ENCODE data around the gene TNNI3.

DNA sequence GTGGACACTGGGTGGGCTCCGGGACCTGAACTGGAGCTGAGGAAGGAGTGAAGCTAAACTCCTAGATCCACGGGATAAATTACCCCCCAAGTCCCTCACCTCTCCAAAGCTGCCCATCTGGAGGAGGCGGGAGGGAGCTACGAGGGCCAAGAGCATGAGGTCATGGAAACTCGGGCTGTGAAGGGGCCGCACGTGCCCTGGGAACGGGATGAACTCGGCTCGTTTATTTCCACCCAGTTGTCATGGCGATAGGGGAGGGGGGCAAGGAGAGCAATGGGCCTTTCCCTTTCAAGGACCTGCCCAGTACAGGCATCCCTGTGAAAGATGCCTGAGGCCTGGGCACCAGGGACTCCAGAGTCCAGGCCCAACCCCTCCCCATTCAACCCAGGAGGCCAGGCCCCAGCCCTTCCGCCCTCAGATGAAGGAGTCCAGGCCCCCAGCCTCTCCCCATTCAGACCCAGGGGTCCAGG lies 43.9 kb downstream of the TNNI3 start:
- TF ChIP-seq EZH2 (IDR thresholded peaks at IDR 0.05; ENCODE audit: borderline replicate concordance, low read depth, low read length, severe bottlenecking): no peak
- TF ChIP-seq, protein P1, sequence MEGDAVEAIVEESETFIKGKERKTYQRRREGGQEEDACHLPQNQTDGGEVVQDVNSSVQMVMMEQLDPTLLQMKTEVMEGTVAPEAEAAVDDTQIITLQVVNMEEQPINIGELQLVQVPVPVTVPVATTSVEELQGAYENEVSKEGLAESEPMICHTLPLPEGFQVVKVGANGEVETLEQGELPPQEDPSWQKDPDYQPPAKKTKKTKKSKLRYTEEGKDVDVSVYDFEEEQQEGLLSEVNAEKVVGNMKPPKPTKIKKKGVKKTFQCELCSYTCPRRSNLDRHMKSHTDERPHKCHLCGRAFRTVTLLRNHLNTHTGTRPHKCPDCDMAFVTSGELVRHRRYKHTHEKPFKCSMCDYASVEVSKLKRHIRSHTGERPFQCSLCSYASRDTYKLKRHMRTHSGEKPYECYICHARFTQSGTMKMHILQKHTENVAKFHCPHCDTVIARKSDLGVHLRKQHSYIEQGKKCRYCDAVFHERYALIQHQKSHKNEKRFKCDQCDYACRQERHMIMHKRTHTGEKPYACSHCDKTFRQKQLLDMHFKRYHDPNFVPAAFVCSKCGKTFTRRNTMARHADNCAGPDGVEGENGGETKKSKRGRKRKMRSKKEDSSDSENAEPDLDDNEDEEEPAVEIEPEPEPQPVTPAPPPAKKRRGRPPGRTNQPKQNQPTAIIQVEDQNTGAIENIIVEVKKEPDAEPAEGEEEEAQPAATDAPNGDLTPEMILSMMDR (IDR thresholded peaks at IDR 0.05; ENCODE audit: borderline replicate concordance, extremely low read depth, low read length, poor library complexity, severe bottlenecking): no peak

Measured in DND-41 (cell line).